ENCODE data around the gene PPIL1. TPM values are rescaled to one million over a fixed set of nuclear protein-coding genes. Genes with fewer than 3 reads are reported as not detected.
A peak's percentile ranks its signal among the peaks of the same experiment; 100 is the strongest.

Gene PPIL1
- total RNA-seq, 1 experiment from 2014 or later, result 124 TPM

DNA sequence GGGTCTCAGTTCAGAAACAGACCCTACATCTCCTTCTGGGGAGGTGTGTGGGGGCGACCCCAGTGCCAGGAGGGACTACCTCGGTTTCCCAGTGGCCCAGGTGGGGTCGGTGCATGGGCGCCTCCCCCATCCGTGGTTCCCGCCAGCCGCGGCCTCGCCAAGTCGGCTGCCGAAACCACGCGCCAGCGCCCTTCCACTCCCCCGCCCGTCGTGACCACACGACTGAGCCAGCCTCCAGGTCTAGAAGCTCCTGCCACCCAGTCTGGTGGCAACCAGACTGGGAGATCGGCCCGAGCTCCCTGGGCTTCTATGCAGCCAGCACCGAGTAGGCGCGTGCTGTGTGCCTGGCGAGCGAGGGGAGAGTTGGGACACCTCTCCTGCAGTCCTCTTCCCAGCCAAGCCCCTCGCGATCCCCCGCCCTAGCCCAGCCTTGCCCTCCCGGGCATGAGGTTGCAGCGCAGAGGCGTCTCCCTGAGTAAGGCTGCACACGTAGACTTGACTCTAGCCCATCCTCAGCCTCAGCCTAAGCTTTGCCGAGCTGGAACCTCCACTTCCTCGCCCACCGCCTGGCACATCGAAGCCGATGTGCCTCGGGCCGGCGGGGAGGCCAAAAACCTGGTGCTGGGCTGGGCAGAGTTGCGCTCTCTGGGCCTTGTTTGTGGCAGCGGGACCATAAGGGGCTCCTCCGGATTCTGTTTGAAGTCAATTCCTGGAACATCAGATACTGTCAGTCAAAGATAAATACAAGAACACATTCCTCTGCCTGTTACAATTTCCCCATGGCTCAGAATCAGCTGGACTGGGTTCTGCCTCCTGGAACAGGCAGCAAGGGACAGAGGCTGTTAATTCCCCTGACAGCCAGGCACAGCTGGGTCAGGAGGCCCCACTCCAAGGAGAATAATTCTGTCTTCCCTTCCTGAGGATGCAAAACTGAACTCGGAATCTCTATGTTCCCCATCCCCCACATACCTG, 33.9 kb downstream of the PPIL1 start:
- in situ Hi-C loops (cut with HindIII; ENCODE audit: low sequenced_read_pairs), result no loop called here
- DNase-seq (ENCODE audit: low spot score), result peak; percentile 67

DNA sequence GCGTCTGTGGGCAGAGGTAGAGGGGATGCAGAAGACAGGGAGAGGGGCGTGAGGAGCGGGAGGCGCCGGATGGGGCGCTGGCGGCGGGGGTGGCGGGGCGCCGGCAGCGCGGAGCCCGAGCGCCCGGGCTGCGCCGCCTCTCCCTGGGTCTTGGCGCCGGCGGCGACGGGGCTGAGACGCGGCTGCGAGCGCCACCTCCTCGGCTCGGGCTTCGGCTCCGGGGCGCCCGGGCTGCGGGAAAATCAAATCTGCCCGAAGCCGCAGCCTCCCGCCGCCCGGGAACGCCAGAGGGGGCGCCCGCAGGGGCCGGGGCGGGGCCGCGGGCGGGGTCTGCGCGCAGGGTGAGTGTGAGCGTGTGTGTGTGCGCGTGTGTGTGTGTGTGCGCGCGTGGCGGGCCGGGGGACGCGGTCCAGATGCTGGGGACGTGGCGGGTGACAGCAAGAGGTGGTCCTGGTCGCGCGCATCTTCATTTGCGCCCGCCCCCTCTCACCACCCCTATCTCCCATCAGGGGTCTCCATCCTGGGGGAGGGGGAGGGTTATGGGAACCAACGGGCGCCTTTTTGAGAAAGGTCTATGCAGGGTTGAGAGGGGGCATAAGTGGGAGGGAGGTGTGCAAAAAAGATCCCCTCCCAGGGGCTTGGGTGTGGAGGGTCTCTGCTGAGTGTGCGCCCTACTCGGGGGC, 34.7 kb downstream of the PPIL1 start:
- in situ Hi-C loops (cut with HindIII; ENCODE audit: low sequenced_read_pairs), result no loop called here
- DNase-seq (ENCODE audit: low spot score), result no peak

DNA sequence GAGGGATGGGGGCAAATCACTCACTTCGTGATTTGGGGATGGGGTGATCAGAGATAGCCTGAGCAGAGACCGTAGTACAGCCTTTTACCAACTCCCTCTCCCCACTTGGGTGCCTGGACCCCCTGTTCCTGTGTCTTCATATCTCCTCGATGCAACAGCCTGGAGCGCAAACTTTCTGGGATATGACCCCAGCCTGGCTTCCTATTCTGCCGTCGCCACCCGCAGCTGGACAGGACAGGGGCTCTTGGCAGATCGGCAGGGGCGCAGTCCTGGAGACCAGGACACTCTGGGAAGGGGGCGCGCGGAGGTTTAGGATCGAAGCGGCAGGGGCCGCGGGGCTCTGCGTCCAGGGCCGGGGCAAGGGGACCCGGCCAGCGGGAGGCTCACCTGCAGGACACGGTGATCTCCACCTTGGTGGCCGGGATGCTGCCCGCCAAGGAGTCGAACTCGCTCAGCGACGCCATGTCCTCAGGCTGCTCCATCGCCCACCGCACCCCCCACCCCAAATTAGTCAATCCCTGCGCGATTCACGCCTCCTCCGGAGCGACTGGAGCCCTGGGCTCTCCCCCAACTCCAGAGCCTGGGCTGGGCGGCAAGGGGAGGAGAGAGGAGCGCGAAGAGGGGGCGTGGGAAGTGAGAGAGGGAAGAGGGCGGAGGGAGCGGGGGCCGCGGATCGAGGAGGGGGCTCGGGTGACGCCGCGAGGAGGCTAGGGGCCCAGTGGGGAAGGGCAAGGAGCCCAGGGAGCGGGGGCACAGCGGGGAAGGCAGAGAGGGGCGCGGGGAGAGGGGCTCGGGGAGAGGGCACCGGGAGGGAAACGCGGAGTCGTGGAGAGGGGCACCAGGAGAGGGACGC, 35.5 kb downstream of the PPIL1 start, which contains the start of gene CPNE5:
Gene CPNE5, minus strand, starts transcription at position 549 of the 853 bp plus-strand sequence. Its CDS starts 67 bp downstream, at position 482.
- in situ Hi-C loops (cut with HindIII; ENCODE audit: low sequenced_read_pairs), result no loop called here
- no peak for DNase-seq (ENCODE audit: low spot score)

DNA sequence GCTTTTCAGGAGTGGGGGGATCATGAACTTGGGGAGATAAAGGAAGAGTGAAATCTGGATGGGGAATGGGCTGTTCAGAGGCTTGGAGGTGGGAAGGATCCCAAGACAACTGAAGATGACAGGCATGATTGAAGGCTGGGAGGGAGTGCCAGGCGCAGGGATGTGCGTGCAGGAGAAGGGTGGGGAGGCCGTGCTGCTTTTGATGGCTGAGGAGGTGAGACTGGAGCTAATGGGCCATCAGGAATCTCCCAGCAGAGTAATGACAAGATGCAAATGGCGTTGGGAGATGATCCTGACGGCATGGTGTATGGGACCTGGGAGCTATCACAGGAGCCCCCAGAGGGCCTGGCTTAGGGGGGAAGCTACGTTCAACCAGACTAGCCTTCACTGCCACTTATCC, 36.9 kb downstream of the PPIL1 start:
- DNase-seq (ENCODE audit: low spot score), result no peak
- in situ Hi-C loops (cut with HindIII; ENCODE audit: low sequenced_read_pairs), result no loop called here

DNA sequence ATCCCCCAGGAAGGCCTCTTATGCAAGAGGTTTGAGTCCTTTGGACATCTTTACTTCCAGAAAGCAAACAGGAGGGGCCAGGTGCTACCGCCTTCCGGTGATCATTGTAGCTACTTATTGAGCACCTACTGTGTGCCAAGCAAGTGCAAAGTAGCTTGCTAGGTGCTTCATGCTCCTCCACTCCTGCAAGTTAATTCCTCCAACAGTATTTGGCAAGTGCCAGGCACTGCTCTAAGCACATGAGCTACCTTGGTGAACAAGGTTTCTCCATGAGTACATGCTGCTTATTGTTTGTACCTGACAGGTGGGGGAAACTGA, 37.6 kb downstream of the PPIL1 start:
- in situ Hi-C loops (cut with HindIII; ENCODE audit: low sequenced_read_pairs), result no loop called here
- DNase-seq (ENCODE audit: low spot score), result no peak

DNA sequence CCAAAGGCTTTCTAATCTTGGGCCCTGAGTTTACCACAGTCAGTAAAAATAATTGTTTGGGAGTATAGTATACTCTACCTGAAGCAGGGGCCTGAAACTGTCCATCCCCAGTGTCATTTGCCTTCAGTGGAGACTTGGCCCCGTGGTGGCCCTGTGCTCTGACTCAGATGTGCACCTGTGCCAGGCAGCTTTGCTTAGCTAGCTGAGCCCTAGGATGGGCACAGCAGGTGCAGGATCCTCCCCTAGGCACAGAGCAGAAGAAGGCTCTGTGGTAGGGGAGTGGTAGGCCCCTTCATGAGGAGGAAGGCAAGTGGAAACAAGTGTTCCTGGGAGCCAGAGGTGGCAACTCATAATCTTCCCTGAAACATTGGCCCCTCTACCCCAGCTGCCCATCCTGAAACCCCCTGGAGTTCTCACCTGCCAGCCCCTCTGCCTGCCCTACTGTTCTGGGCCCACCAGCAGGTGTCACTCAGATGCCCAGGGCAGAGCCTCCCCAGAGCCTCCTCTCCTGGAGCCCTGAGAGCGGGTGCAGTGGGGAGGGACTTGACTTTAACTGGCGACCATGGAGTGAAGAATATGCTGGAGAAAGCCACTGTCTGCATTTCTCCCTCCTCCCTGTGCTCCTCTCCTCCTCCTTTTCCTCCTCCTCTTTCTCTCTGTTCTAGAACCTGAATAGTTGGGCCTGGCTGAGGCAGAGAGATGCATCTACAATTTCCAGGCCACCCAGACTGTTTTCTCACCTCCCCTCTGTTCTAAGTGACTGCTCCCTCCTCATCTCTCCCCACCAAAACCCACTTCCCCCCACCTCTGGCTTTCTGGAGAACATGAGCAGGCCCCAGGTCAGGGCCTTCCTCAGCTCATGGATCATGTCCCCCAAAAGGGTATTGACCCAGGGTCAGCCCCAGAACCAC, 38.2 kb downstream of the PPIL1 start:
- in situ Hi-C loops (cut with HindIII; ENCODE audit: low sequenced_read_pairs), result no loop called here
- no peak for DNase-seq (ENCODE audit: low spot score)

DNA sequence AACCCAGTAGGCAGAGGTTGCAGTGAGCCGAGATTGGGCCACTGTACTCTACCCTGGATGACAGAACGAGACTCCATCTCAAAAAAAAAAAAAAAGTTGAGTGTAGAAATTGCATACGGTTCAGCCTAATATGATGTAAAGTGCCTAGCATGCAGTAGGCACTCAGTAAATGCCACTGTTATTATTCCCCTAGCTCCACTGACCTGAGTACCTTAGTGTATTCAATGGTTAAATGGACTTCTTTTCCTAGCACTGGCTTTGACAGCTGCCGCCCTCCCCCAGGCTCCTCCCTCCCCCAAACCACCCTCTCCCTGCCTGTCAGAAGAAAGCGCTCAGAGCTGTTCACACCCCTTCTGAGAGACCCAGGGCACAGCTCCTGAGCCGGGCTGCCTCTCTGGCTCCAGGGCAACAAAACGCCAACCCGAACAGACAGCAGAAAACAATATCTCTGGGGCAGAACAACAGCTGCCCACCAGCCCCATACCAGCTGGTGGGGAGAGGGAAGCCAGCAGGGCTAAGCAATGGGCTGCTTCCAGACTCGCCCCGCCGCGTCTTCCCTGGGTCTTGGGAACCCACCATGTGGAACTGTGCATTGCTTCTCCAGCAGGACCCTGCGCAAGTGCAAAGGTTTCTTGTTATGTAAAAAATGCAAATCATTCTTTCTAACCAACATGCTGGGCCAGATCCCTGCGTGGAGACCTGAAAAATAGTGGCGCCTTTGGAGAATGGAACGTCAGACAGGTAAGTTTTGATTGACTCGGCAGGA, 39.8 kb downstream of the PPIL1 start:
- in situ Hi-C loops (cut with HindIII; ENCODE audit: low sequenced_read_pairs), result no loop called here
- no peak for DNase-seq (ENCODE audit: low spot score)

DNA sequence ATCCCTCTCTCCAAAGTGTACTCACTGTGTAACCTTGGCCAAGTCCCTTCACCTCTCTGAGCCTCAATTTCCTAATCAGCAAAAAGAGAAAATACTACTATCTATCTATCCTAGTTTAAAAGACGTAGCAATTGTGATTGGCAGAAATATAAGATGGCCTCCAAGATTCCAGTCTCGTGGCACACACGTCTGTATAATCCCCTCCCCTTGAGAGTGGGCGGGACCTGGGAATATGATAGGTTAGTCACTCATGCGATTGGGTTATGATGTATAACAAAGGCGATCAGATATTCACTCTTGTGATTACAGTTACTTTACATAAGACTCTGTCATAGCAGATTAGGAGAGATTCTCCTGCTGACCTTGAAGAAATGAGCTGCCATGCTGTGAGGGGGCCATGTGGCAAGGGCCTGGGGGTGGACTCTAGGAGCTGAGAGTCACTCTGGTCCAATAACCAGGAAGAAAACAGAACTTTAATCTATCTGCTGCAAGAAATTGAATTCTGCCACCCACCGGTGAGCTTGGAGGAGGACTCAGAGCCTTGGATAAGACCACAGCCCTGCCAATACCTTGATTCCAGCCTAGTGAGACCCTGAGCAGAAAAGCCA, 41.3 kb downstream of the PPIL1 start:
- no peak for DNase-seq (ENCODE audit: low spot score)
- in situ Hi-C loops (cut with HindIII; ENCODE audit: low sequenced_read_pairs), result no loop called here

DNA sequence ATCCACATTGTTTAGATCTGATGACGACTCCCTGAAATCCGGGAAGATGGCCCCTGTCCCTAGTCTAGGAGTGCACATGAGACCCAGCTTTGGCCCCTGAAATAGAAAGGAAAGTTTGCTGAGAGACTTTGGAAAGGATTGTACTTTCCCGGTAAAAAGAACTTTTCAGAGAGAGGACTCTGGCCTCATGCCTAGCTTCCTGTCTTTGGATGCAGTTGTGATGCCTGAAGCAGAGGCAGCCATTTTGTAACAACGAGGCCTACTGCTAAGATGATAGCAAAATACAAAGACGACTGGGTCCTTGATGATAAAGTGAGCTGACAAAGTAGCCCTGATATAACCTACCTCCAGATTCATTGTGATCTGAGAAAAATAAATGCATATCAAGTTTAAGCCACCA, 42.3 kb downstream of the PPIL1 start:
- in situ Hi-C loops (cut with HindIII; ENCODE audit: low sequenced_read_pairs), result no loop called here
- DNase-seq (ENCODE audit: low spot score), result no peak

DNA sequence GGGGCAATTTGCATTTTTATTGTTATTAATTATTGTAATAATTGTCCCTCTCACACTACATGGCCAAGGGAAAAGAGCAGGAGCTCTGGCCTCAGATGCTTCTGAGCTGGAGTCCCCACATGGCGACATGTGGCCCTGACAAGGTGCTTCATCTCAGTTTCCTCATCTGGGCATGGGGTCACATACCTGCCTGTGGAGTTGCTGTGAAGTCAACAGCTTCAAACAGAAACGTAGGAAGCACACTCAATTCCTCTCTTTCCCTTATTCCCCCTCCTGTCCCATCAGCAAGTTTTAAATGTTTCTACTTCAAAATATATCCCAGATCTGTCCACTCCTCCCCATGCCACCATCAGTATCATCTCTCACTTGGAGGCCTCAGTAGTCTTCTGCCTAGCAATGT, 44.0 kb downstream of the PPIL1 start:
- in situ Hi-C loops (cut with HindIII; ENCODE audit: low sequenced_read_pairs), result no loop called here
- no peak for DNase-seq (ENCODE audit: low spot score)

DNA sequence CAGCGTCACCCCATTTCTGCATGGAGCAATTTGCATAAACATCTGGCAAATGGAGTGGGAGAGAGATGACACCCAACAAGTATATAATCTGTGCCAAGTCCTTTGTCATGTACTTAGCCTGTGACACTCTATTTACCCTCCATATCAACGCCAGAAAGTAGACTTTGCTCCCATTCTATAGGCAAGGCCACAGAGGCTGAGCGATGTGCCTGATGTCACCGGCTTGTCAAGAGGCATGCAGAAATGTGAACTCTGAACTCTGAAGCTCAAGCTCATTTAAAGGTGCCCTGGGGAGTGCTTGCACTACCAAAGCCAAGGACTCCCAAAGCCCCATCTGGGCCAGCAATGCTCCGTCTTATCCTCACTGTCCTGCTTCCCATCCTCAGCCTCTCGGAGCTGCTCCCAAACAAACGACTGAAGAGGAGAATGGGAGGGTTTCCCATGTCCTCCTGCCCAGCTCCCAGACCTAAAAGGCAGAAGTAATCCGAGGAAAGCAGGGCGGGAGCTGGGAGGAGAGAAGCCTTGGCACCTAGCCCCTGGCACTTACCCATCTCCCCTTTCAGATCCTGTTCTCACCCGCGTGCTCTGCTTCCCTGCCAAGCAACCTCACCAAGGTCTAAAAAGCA, 44.6 kb downstream of the PPIL1 start:
- peak; percentile 95 for DNase-seq (ENCODE audit: low spot score)
- in situ Hi-C loops (cut with HindIII; ENCODE audit: low sequenced_read_pairs), result no loop called here

DNA sequence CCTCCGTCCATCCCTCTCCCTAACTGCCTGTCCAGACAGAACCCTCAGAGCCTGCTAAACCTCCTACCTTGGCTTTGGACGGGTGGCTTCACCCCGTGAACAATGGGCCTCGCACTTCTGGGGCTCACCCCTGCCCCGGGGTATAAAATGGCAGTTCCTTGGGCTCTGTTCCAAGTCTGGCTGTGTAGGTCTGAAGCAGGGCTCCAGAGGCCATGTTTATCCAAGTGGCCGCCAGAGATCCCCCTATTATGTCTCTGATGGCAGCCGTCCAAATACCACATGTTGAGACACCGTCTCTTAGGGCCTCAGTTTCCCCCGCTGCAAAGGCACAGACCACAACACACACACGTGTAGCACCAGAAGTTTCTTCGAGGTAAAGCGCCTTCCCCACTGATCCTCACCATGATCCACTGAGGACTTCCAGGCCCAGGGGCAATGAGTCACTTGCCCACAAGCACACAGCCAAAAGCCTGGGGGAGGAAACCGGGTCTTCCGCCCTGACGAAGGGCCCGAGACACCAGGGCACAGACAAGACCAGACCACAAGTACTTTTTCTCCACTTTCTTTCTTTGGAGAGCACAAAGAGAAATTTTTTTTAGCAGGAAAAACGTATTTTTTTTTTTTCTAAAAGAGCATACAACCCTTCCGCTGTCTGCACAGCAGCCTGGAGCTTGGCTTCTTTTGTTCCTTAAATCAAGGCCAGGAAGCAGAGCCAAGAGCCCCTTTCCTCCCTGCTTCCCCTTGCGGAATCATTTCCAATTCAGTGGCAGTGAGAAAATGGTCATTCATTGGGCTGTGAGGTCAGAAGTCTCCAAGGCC, 47.1 kb downstream of the PPIL1 start:
- in situ Hi-C loops (cut with HindIII; ENCODE audit: low sequenced_read_pairs), result no loop called here
- DNase-seq (ENCODE audit: low spot score), result no peak

DNA sequence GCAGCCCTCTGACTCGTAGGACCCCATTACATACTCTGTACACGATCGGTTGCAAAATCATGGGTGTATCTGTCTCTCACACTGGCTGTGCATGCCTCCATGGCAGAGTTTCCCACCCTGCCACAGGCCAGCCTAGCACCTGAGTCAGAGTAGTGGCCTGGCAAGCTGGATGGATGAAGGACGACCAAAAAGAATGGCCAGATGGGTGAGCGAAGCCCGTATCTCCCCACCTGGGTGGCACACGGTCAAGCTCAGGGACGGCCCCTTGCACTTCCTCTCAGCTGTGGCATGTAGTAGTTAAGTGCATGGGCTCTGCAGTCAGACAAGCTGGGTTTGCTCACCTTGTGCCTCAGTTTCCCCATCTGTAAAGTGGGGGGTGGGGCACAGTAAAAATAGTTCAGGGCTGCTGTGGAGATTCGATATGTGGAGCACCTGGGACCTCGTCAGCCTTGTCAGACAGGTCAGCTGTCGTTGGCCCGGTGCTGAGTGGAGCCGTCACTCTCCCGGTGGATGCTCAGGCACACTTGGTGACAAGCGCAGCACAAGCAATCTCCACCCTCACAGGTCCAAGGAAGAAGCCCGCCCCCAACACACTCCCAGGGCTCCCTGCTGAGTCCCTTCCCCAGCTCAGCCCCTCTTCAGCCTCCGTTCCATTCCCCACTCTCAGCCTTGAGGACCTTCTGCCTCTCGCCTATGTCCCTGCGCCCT, 47.9 kb downstream of the PPIL1 start:
- no peak for DNase-seq (ENCODE audit: low spot score)
- in situ Hi-C loops (cut with HindIII; ENCODE audit: low sequenced_read_pairs), result no loop called here

DNA sequence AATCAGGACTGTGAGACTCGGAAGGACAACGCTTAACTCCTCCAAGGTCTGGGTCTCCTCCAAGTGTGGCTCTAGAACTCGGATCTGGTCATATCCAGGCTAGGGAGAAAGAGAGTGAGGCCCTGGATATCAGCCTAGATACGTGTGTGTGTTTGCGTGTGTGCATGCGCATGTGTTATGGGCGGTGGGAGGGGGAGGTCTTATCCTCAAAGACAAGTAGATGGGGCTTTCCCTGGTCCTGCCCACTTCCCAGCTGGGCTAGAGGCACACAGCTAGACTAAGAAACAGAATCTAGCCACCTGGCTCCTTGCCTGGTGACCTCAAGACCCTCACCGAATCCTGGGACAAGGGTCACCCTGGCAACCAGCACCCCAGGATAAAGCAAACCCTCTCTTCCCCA, 48.6 kb downstream of the PPIL1 start:
- in situ Hi-C loops (cut with HindIII; ENCODE audit: low sequenced_read_pairs), result no loop called here
- no peak for DNase-seq (ENCODE audit: low spot score)

DNA sequence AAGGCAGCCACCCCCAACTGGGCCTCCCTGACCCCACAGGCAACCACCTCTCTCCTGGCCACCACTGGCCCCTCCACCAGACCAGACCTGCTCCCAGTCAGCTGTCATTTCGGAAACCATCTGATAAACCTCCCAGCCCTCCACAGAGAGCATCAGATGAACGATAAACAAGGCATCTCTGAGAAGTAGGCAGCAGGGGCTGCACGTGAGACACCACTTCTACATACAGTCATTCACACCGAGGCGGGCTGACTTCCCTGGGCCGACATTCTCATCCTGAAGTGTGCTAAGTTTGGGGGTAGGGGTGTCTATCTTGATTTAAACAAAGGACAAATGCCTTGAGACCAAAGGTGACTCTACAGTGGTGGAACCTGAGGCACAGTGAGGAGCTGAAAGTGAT, 49.2 kb downstream of the PPIL1 start:
- in situ Hi-C loops (cut with HindIII; ENCODE audit: low sequenced_read_pairs), result no loop called here
- no peak for DNase-seq (ENCODE audit: low spot score)

DNA sequence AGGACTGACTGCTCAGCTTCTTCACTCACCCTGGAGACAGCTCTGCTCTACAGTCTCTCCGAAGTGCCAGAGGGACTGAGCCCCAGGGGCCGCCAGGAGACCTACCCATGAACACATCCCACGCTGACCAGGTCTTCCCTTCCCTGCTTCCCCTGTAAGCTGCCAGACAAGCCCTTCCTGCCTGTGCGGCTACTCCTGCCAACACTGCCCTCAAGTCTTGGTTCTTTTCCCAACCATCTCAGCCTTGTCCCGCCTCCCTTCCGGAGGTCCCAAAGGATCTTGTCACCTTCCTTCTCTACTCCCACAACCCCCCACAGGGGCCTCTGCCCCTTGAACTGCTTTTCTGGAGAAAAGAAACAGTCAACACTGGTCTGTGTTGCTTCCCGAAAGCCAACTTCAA, 50.4 kb downstream of the PPIL1 start:
- DNase-seq (ENCODE audit: low spot score), result no peak
- in situ Hi-C loops (cut with HindIII; ENCODE audit: low sequenced_read_pairs), result no loop called here
